B cell (primary cell): ENCODE results near the gene IDI2.
"Not testable (repeated sequence)": the region's sequence is repeated elsewhere in the genome, so short reads cannot be mapped to it uniquely, and the experiment has no call there.

Source experiments
- EZH2 ChIP-seq: IDR thresholded peaks from 2 replicates; pipeline ENCODE4 v1.6.1; 2012; ENCODE audit warnings: borderline replicate concordance, low read depth, mild to moderate bottlenecking, moderate library complexity, low read length; ENCODE audit not compliant: insufficient read depth, poor library complexity, severe bottlenecking
- TF ChIP-seq, protein P1 (sequence below): fragments of 200-600 bp; IDR thresholded peaks from one replicate; pipeline ENCODE4 v1.8.0; 2022; ENCODE audit warnings: antibody characterized with exemption, mild to moderate bottlenecking

DNA sequence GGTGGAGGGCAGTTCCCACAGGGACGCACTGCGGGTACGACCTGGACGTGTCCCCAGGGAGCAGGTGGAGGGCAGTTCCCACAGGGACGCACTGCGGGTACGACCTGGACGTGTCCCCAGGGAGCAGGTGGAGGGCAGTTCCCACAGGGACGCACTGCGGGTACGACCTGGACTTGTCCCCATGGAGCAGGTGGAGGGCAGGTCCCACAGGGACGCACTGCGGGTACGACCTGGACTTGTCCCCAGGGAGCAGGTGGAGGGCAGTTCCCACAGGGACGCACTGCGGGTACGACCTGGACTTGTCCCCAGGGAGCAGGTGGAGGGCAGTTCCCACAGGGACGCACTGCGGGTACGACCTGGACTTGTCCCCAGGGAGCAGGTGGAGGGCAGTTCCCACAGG lies 13.1 kb upstream of the IDI2 start:
- TF ChIP-seq, protein P1, sequence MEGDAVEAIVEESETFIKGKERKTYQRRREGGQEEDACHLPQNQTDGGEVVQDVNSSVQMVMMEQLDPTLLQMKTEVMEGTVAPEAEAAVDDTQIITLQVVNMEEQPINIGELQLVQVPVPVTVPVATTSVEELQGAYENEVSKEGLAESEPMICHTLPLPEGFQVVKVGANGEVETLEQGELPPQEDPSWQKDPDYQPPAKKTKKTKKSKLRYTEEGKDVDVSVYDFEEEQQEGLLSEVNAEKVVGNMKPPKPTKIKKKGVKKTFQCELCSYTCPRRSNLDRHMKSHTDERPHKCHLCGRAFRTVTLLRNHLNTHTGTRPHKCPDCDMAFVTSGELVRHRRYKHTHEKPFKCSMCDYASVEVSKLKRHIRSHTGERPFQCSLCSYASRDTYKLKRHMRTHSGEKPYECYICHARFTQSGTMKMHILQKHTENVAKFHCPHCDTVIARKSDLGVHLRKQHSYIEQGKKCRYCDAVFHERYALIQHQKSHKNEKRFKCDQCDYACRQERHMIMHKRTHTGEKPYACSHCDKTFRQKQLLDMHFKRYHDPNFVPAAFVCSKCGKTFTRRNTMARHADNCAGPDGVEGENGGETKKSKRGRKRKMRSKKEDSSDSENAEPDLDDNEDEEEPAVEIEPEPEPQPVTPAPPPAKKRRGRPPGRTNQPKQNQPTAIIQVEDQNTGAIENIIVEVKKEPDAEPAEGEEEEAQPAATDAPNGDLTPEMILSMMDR: not testable (repeated sequence)
- not testable (repeated sequence) for TF ChIP-seq EZH2
